ENCODE measurements around the gene PALS2.

The PALS2 gene, protein sequence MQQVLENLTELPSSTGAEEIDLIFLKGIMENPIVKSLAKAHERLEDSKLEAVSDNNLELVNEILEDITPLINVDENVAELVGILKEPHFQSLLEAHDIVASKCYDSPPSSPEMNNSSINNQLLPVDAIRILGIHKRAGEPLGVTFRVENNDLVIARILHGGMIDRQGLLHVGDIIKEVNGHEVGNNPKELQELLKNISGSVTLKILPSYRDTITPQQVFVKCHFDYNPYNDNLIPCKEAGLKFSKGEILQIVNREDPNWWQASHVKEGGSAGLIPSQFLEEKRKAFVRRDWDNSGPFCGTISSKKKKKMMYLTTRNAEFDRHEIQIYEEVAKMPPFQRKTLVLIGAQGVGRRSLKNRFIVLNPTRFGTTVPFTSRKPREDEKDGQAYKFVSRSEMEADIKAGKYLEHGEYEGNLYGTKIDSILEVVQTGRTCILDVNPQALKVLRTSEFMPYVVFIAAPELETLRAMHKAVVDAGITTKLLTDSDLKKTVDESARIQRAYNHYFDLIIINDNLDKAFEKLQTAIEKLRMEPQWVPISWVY

DNA sequence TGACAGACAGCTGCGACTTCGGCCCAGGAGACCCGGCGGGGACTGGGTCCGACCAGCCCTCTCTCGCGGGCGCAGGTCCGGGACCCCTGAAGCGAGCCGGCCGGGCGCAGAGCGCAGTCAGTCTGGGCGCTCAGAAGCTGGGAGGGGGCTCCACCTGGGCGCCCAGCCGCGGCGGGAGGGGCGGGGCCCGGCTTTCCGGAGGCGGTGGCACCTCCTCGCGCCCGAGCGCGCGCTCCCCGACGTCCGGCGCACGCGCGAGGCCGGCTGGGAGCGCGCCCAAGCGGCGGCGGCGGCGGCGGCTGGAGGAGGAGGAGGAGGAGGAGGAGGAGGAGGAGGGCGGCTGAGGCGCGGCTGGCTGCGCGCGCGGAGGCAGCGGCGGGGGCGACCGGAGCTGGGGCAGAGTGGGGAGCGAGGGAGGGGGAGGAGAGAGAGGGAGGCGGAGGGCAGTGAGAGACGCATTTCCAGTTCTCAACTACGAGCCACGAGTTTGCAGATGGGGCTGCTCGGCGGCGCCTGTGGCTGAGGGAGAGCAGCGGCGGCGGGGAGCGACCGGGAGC lies at the start of gene PALS2:
TSS of gene PALS2 (plus strand) at position 456 of the 557 bp plus-strand sequence. CDS start 50,216 bp downstream, outside the sequence.
- DNase-seq = peak; percentile 74 to 85

DNA sequence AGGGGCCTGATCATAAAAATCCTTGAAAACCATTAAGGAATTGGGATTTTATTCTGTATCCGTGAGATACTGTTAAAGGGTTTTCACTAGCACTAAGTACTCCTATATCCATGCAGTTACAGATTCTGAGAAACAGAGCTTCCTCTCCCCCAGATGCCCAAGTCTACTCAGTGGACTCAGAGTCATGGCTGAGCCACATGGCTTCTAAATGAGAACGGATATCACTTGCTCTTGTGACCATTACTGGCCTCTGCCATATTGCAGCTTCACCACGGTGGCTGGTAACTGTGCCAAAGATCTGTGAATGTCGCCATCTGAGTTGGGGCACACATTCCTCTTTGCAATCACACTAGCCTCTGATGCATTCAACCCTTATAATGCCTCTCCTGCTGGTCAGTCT lies 42.0 kb upstream of the PALS2 start:
- no peak for DNase-seq

- no peak for DNase-seq
Measured at GRCh38 chr7:24536682-24537081, 36.6 kb upstream of the PALS2 start.

DNA sequence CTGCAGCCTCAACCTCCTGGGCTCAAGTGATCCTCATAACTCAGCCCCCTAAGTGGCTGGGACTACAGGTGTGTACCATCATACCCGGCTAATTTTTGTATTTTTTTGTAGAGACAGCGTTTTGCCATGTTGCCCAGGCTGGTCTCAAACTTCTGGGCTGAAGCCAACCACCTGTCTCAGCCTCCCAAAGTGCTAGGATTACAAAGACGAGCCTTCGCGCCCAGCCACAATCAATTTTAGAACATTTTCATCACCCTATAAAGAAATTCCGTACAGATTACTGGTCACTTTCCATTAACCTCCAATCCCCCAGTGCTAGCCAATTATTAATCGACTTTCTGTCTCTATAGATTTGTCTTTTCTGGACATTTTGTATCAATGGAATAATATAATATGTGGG lies 32.3 kb upstream of the PALS2 start:
- DNase-seq = no peak

GRCh38 chr7:24545215-24545614 lies 28.0 kb upstream of the PALS2 start:
- DNase-seq = no peak

- no peak for DNase-seq
Measured at GRCh38 chr7:24548390-24548789, 24.9 kb upstream of the PALS2 start.

- DNase-seq = no peak
Measured at GRCh38 chr7:24549991-24550390, 23.3 kb upstream of the PALS2 start.

DNA sequence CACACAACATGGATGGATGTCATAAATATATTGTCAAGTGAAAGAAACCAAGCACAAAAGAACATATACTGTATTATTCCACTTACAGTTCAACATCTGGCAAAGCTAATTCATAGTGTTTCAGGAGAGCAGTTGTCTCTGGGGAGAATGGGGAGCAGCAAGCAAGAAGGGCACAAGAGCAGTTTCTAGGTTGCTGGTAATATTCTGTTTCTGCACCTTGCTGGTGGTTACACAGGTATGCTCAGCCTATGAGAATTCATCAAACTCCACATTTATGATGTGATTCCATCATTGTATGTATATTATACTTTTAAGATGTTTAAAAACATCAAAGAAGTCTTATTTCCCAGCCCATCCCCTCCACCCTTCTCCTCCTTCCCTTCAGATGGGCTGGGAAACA lies 18.1 kb upstream of the PALS2 start:
- no peak for DNase-seq

- DNase-seq = no peak
Measured at GRCh38 chr7:24555719-24556118, 17.5 kb upstream of the PALS2 start.

- DNase-seq = no peak
Measured at GRCh38 chr7:24560772-24561171, 12.5 kb upstream of the PALS2 start.

- DNase-seq = no peak
Measured at GRCh38 chr7:24566274-24566673, 7.0 kb upstream of the PALS2 start.

DNA sequence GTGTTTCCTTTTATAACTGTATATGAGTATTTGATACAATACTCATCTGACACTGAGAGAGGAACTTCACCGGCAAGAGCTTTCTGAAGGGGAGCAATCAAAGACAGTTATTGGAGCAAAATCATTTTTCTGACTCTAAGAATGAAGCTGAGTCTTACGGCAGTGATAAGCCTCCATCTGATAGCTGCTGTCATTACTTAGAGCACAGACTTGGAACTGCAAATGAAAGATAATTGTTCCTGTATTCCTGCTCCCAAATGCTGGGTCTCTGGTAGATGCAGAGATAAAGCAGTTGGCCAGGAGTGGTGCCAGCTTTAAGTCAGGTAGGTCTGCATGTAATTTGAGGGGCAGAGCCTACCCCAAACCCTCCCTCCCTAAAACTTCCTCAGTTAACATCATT lies 2.3 kb upstream of the PALS2 start:
- no peak for DNase-seq

- DNase-seq = no peak
Measured at GRCh38 chr7:24572016-24572392, 1.2 kb upstream of the PALS2 start.

- DNase-seq = peak; percentile 35 to 69
Measured at GRCh38 chr7:24572393-24572996, 757 bp upstream of the PALS2 start.

DNA sequence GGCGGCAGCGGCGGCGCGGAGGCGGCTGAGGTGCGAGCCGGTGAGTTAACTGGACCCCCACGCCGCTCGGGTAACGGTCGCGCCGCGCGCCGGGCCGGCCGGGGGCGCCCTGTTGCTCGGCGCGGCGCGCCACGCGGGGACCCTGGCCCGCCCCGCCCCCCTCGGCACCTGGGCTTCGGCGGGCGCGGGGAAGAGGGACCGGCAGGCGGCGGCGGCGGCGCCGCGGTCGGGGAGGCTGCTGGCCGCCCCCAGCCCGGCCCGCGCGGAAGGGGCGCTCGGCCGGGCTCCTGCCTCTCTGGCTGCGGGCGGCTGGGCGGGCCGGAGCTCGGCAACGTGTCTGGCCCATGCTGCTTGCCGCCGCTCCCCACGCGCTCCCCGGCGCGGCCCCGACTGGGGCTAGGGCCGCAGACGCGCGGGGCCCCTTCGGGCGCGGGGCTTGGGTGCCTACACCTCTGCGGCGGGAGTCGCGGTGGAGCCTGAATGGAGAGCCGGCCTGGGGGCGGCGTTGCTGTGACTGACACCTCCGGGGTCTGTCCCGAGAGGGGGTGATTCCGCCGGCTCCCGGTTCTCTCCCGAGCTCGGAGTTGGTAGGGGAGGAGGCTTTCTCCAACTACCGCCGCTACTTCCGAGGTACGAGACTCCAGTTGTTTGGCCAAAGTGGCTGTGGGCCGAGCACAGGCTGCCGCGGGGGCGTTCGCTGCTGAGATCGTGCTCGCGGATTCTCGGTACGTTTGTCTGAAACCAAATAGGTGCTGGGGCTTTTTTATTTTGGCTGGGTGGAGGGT lies 494 bp downstream of the PALS2 start:
- DNase-seq = peak; percentile 55 to 68

DNA sequence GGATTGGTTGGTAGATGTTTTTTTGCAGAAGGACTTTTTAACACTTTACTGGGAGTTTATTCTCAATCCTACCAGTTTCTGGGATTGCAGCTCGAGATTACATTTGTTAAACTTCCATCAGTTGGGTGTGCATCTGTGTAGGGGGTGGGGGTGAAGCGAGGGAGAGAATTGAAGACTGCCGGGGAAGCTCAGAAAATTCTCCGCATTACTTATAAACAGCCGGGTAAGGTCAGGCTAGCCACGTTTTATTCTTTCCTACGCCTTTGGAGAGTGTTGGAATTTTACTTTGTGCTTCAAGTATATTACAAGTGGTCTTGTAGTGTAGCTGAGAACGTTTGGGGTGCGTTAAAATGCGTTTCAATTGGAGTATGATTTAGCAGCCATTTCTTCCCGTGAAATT lies 1.1 kb downstream of the PALS2 start:
- DNase-seq = no peak

DNA sequence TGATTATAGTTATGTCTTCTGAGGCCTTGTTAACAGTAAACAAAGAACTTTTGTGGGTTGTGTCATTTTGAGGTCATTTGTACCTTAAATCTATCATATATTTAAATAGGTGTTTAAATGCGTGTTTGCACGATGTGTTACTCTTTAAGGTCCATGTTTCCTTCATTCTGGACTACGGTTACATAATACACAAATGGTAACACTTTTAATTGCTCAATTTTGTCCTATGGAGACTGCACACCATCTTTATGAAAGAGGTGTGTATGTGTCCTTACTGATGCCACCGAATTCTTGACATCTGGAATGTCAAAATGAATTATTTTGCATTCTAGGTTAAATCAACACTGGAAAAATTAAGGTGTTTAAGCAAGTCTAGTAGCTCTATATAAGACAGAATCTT lies 1.7 kb downstream of the PALS2 start:
- DNase-seq = no peak

DNA sequence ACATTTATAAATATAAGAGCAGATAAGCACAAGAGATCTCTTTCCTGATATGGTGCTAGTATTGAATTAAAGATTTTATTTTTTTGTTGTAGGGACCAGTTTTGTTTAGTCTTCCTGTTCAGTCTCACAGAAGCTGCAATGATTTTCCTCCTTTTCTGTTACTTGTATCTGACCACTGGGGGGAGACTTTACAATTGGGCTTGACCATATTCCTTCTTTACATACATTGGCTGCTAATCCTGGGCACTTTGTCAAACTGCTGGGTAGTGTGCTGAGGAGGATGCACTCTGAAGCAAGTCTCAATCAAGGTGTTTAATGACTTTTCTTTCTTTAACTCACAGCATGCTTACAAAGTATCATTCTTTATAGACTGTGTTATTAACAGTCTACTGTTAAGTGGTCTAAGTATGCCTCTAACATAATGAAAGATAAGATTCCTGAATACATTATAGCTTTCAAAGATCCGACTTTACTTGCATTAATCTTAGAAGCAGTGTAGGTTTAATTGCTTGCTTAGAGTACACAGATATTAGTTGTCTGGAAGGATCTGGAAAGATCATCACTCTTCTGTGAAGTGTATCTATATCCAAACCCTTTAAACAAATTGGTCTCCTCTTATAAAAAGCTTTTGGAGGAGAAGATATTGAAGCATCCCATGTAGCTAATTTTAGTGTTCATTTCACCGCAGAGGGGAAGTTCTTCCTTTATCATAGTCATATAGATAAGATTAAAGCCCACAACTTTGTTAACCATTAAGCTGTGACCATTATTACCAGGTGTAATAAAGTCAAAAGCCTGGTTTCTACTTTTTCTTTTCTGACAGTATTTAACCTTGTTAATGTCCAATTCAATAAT lies 3.1 kb downstream of the PALS2 start:
- peak; percentile 71 to 79 for DNase-seq

DNA sequence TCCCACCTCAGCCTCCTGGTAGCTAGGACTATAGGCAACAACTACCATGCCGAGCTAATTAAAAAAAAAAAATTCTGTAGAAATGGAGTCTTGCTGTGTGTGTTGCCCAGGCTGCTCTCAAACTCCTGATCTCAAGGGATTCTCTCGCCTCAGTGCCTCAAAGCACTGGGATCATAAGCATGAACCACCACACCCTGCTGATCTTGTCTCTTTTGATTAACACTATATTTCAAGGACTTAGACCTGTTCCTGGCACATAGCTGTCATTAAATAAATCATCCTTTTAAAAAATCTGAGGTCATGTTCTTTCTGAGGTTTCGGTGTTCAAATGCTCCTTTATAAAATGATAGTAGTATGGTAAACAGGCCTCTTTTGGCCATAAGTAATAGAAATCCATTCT lies 4.8 kb downstream of the PALS2 start:
- DNase-seq = no peak

GRCh38 chr7:24580283-24580946 lies 7.2 kb downstream of the PALS2 start:
- peak in 1 of 2 experiments; percentile 62 for DNase-seq

- DNase-seq = no peak
Measured at GRCh38 chr7:24582166-24582565, 8.9 kb downstream of the PALS2 start.

DNA sequence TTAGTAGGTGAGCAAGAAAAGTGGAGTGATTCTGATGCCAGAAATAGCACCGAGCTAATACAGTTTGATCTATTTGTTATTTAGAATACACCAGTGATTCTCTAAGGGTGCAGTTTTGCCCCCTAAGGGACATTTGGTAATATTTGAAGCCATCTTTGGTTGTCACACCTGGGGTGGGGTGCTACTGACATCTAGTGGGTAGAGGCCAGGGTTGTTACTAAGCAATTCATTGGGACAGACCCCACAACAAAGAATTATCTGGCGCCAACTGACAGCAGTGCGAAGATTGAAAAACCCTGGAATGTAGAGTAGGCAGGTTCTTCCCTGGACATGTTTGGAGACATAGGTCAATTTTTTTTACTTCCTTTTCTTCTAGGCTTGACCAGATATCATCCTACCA lies 14.6 kb downstream of the PALS2 start:
- peak in 1 of 2 experiments; percentile 51 for DNase-seq
